GM19455 (cell line): ENCODE results near the gene RABGAP1L.
"Not testable (repeated sequence)": the region's sequence is repeated elsewhere in the genome, so short reads cannot be mapped to it uniquely, and the experiment has no call there.

Experiments
- ATAC-seq: cut with Tn5 transposase; IDR thresholded peaks from one replicate; pipeline ENCODE4 v1.9.1; 2021; ENCODE audit not compliant: unreplicated experiment

Gene RABGAP1L

GRCh38 chr1:175005085-175005783 lies 845.9 kb downstream of the RABGAP1L start:
- no peak for ATAC-seq

- ATAC-seq: no peak
Measured at GRCh38 chr1:175009532-175009931, 850.2 kb downstream of the RABGAP1L start.

GRCh38 chr1:175013445-175013844 lies 854.1 kb downstream of the RABGAP1L start:
- ATAC-seq: no peak

GRCh38 chr1:175015243-175015642 lies 855.9 kb downstream of the RABGAP1L start:
- ATAC-seq: no peak

- no peak for ATAC-seq
Measured at GRCh38 chr1:175019524-175019923, 860.2 kb downstream of the RABGAP1L start.

GRCh38 chr1:175023043-175023921 lies 864.0 kb downstream of the RABGAP1L start, which contains the start of gene MRPS14:
Gene MRPS14 (minus strand): TSS chr1:175023425. CDS start chr1:175023408, 17 bp downstream.
- ATAC-seq: peak; percentile 90

- not testable (repeated sequence) for ATAC-seq
Measured at GRCh38 chr1:175023922-175024242, 864.6 kb downstream of the RABGAP1L start.

- ATAC-seq: no peak
Measured at GRCh38 chr1:175024773-175025172, 865.5 kb downstream of the RABGAP1L start.

GRCh38 chr1:175033953-175034352 lies 874.6 kb downstream of the RABGAP1L start:
- no peak for ATAC-seq

- ATAC-seq: no peak
Measured at GRCh38 chr1:175034775-175035174, 875.5 kb downstream of the RABGAP1L start.

- ATAC-seq: no peak
Measured at GRCh38 chr1:175035865-175036264, 876.5 kb downstream of the RABGAP1L start.

- no peak for ATAC-seq
Measured at GRCh38 chr1:175036476-175036875, 877.2 kb downstream of the RABGAP1L start.

- no peak for ATAC-seq
Measured at GRCh38 chr1:175037416-175037815, 878.1 kb downstream of the RABGAP1L start.

- no peak for ATAC-seq
Measured at GRCh38 chr1:175040324-175040879, 881.1 kb downstream of the RABGAP1L start.

GRCh38 chr1:175042650-175043049 lies 883.3 kb downstream of the RABGAP1L start:
- ATAC-seq: no peak

GRCh38 chr1:175043824-175044223 lies 884.5 kb downstream of the RABGAP1L start:
- no peak for ATAC-seq

GRCh38 chr1:175044591-175044990 lies 885.3 kb downstream of the RABGAP1L start:
- not testable (repeated sequence) for ATAC-seq
